K562 (cell line): Measurements from ENCODE around the gene ADK. TPM values are rescaled to one million over a fixed set of nuclear protein-coding genes. Genes with fewer than 3 reads are reported as not detected.

Source experiments
- ATAC-seq: fragments of 200-7000 bp; cut with Tn5 transposase; 3 replicates; pipeline ENCODE4 v1.9.1; 2020; ENCODE audit warnings: moderate library complexity
- BruUV-seq: library from RNA; stranded (reverse); fragments of 400-500 nt; replicated peaks from 2 replicates; lab custom pipeline; 2021; lab: Mats Ljungman, UMichigan
- CTCF ChIA-PET: fragments of 300-600 bp; formaldehyde crosslinking; extraction: SDS; loops from one replicate; lab custom pipeline; 2021; ENCODE audit warnings: low intra/inter-chr PET ratio; lab: Yijun Ruan, JAX
- POLR2A ChIA-PET: fragments of 300-600, 350-650 bp; sonication (Branson Sonifier 250); formaldehyde crosslinking; extraction: SDS; loops from one replicate; lab custom pipeline; 2021; ENCODE audit warnings: antibody characterized with exemption, inconsistent platforms; lab: Yijun Ruan, JAX
- DNase-seq, 4 experiments: peaks; one replicate each; pipeline versions ENCODE4 v3.0.0 to v3.0.0-alpha.2; 2011 to 2018; ENCODE audit warnings: low spot score in 3 of 4, mixed read lengths in 3 of 4; ENCODE audit errors: extremely low read depth in 1 of 4
- FAIRE-seq: peaks from 2 replicates; lab custom pipeline; 2011; peaks lifted over from hg19 to GRCh38; lab: Jason Lieb, UNC
- H2AFZ ChIP-seq: 2 replicates; pipeline ENCODE4 v1.6.0; 2011; ENCODE audit warnings: low read depth, low read length, control low read depth, inconsistent platforms
- H3K27ac ChIP-seq: fragments of 200-600 bp; 3 replicates; pipeline ENCODE4 v1.8.0; 2011; ENCODE audit warnings: low read depth, mild to moderate bottlenecking, control low read depth, inconsistent platforms, low read length, moderate library complexity, mixed read lengths; ENCODE audit errors: extremely low read depth
- H3K27me3 ChIP-seq, 2 experiments: fragments of 300-600 bp in 1 of 2; 2 replicates in 1 of 2; 3 replicates in 1 of 2; pipeline versions ENCODE4 v1.6.0 to v1.8.0; 2011; ENCODE audit warnings: inconsistent platforms in 2 of 2, low read length in 2 of 2, mild to moderate bottlenecking in 1 of 2, mixed read lengths in 1 of 2, moderate library complexity in 1 of 2; ENCODE audit not compliant: control insufficient read depth in 2 of 2, insufficient read depth in 2 of 2
- H3K36me3 ChIP-seq: fragments of 300-600 bp; 3 replicates; pipeline ENCODE4 v1.8.0; 2011; ENCODE audit warnings: mild to moderate bottlenecking, low read length, inconsistent platforms; ENCODE audit not compliant: control insufficient read depth, insufficient read depth
- H3K4me1 ChIP-seq, 2 experiments: fragments of 200-600 bp in 1 of 2; replicated peaks in 1 of 2; 2 replicates in 1 of 2; 3 replicates in 1 of 2; pipeline versions ENCODE4 v1.5.1 to v1.8.0; 2011; ENCODE audit warnings: inconsistent platforms in 2 of 2, low read length in 2 of 2, mild to moderate bottlenecking in 1 of 2, mixed read lengths in 1 of 2, moderate library complexity in 1 of 2; ENCODE audit not compliant: control insufficient read depth in 2 of 2, insufficient read depth in 2 of 2
- H3K4me2 ChIP-seq: 2 replicates; pipeline ENCODE4 v1.6.1; 2011; ENCODE audit warnings: low read length, control low read depth, inconsistent platforms, mixed read lengths; ENCODE audit not compliant: insufficient read depth
- H3K4me3 ChIP-seq: fragments of 200-600 bp; sonication (generic), shearing (Covaris generic); 2 replicates; pipeline ENCODE4 v1.5.1; 2016; ENCODE audit warnings: control low read depth, inconsistent platforms
- H3K79me2 ChIP-seq: fragments of 200-600 bp; 3 replicates; pipeline ENCODE4 v1.8.0; 2011; ENCODE audit warnings: low read length, inconsistent platforms; ENCODE audit not compliant: control insufficient read depth, insufficient read depth
- H3K9ac ChIP-seq, 2 experiments: 2 replicates each; pipeline versions ENCODE4 v1.6.0 to v1.6.1; 2011; ENCODE audit warnings: low read depth in 2 of 2, low read length in 2 of 2, control low read depth in 1 of 2, inconsistent platforms in 1 of 2, mild to moderate bottlenecking in 1 of 2, mixed read lengths in 1 of 2; ENCODE audit not compliant: insufficient read depth in 1 of 2
- H3K9me1 ChIP-seq: one replicate; pipeline ENCODE4 v1.6.0; 2011; ENCODE audit warnings: inconsistent platforms, mild to moderate bottlenecking, low read length, moderate library complexity; ENCODE audit not compliant: control insufficient read depth, insufficient read depth
- H3K9me3 ChIP-seq: replicated peaks from 2 replicates; pipeline ENCODE4 v1.5.1; 2011; ENCODE audit warnings: low read depth, low read length, inconsistent platforms; ENCODE audit not compliant: control insufficient read depth, insufficient read depth
- H4K20me1 ChIP-seq: replicated peaks from 2 replicates; pipeline ENCODE4 v1.6.1; 2011; ENCODE audit warnings: low read length, inconsistent platforms, mixed read lengths; ENCODE audit not compliant: control insufficient read depth, insufficient read depth
- BRD4 ChIP-seq: fragments of 200-600 bp; sonication (generic); IDR thresholded peaks from 2 replicates; pipeline ENCODE4 v1.6.1; 2017; ENCODE audit warnings: inconsistent platforms
- CTBP1 ChIP-seq: fragments of 450-650 bp; IDR thresholded peaks from 2 replicates; pipeline ENCODE4 v1.6.1; 2016; ENCODE audit warnings: borderline replicate concordance
- E2F6 ChIP-seq, 2 experiments: IDR thresholded peaks; 2 replicates each; pipeline ENCODE4 v1.6.1; 2011; ENCODE audit warnings: borderline replicate concordance in 1 of 2, control low read depth in 1 of 2, low read depth in 1 of 2, low read length in 1 of 2, mild to moderate bottlenecking in 1 of 2, mixed read lengths in 1 of 2, moderate library complexity in 1 of 2; ENCODE audit not compliant: insufficient read depth in 1 of 2, insufficient read length in 1 of 2, poor library complexity in 1 of 2, severe bottlenecking in 1 of 2; ENCODE audit errors: extremely low read depth in 1 of 2
- HIVEP1 ChIP-seq: fragments of 250-450 bp; sonication (Bioruptor Pico); IDR thresholded peaks from 2 replicates; pipeline ENCODE4 v1.4.0; 2020; ENCODE audit warnings: mild to moderate bottlenecking
- SRSF3 ChIP-seq: fragments of 200-400 bp; formaldehyde crosslinking; IDR thresholded peaks from 2 replicates; pipeline ENCODE4 v1.6.1; 2016; ENCODE audit warnings: mild to moderate bottlenecking, low read length, moderate library complexity; ENCODE audit not compliant: insufficient read depth
- THAP12 ChIP-seq: fragments of 250-450 bp; sonication (Bioruptor Pico); IDR thresholded peaks from 2 replicates; pipeline ENCODE4 v1.9.0; 2021; ENCODE audit warnings: mild to moderate bottlenecking, inconsistent platforms
- ZFPM2 ChIP-seq: fragments of 250-450 bp; sonication (Bioruptor Pico); IDR thresholded peaks from 2 replicates; pipeline ENCODE4 v1.5.1; 2022; ENCODE audit warnings: mild to moderate bottlenecking
- WGBS: fragments of 100-300 bp; shearing (Covaris generic); methylation state at CpG from one replicate; pipeline ENCODE4 v1.1.6; 2016; ENCODE audit warnings: low coverage, mixed read lengths; ENCODE audit not compliant: insufficient coverage; ENCODE audit errors: missing lambda C conversion rate; 5-methylcytosine and 5-hydroxymethylcytosine counted together
- in situ Hi-C: fragments of 300-500 bp; cut with MboI; formaldehyde crosslinking; loops from 4 replicates; pipeline ENCODE4 v1.15.0; 2018; ENCODE audit warnings: inconsistent platforms, mixed read lengths
- intact Hi-C: fragments of 100-400 bp; cut with micrococcal nuclease; formaldehyde crosslinking; loops from 2 replicates; pipeline ENCODE4 v1.14.2; 2022
- polyA plus RNA-seq, 8 experiments: library from polyadenylated mRNA; depleted of rRNA in 4 of 8; stranded (reverse) in 5 of 8; unstranded in 3 of 8; fragments of >200 nt; fragmentation: Nextera tagmentation in 2 of 8; fragmentation: Illumina TruSeq in 1 of 8; extraction: Ambion mirVana in 2 of 8; extraction: Trizol in 1 of 8; gene quantifications; 2 replicates each; pipeline versions ENCODE4 v1.2.1 to v1.2.3, GENCODE V29; 2011 to 2014; ENCODE audit warnings: inconsistent platforms in 1 of 8, missing spikeins in 1 of 8
- total RNA-seq, 7 experiments: library from RNA; depleted of rRNA in 6 of 7; stranded (reverse); fragments of >200 nt in 6 of 7; fragmentation: Illumina TruSeq in 2 of 7; extraction: Trizol in 2 of 7; gene quantifications; 2 replicates each; pipeline versions ENCODE4 v1.2.1 to v1.2.3, GENCODE V29; 2011 to 2021; ENCODE audit warnings: low replicate concordance in 1 of 7
- TF ChIP-seq, protein P1 (sequence below): fragments of 450-650 bp; formaldehyde crosslinking; conservative IDR thresholded peaks from 2 replicates; pipeline ENCODE4 v1.4.0; 2022; ENCODE audit warnings: mild to moderate bottlenecking, missing genetic modification characterization
- TF ChIP-seq, protein P2 (sequence below), 2 experiments: fragments of 250-450 bp in 1 of 2; fragments of 450-650 bp in 1 of 2; sonication (Bioruptor Pico) in 1 of 2; IDR thresholded peaks; 2 replicates each; pipeline versions ENCODE4 v1.6.1 to v1.8.0; 2016 to 2021; ENCODE audit warnings: mild to moderate bottlenecking in 2 of 2, moderate library complexity in 2 of 2, missing compliant biosample characterization in 1 of 2, missing genetic modification characterization in 1 of 2

The ADK gene
- total and polyA plus RNA-seq, 9 of the 15 experiments (the other 6 are each of a cell fraction or from before 2014, with no cell fraction given) = 54.2 to 97.8 (median 73.6) TPM

DNA sequence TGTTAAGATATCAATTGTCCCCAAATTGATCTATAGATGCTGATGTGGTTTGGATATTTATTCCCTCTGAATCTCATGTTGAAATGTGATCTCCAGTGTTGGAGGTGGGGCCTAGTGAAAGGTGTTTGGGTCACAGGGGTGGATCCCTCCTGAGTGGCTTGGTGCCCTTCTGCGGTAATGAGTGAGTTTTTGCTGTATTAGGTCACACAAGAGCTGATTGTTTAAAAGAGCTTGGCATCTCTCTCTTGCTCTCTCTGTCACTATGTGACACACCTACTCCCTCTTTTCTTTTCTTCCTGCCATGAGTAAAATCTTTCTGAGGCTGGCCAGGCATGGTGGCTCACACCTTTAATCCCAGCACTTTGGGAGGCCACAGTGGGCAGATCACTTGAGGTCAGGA is 577.2 kb downstream of the ADK start:
- ChIA-PET POLR2A (interaction anchor here (0.5 kb wide), 1 partner anchor 31 kb away, joined by 3 read pairs; no protein-coding TSS in a partner anchor), CTCF (no interaction called here)
- FAIRE-seq = no peak
- H3K36me3 ChIP-seq = no peaks in the 10 kb centered on the region
- no peak overlapping the region for H2AFZ ChIP-seq
- no peak overlapping the region for H3K9ac ChIP-seq
- H3K9me1 ChIP-seq = no peaks in the 10 kb centered on the region
- TF ChIP-seq, protein P1, sequence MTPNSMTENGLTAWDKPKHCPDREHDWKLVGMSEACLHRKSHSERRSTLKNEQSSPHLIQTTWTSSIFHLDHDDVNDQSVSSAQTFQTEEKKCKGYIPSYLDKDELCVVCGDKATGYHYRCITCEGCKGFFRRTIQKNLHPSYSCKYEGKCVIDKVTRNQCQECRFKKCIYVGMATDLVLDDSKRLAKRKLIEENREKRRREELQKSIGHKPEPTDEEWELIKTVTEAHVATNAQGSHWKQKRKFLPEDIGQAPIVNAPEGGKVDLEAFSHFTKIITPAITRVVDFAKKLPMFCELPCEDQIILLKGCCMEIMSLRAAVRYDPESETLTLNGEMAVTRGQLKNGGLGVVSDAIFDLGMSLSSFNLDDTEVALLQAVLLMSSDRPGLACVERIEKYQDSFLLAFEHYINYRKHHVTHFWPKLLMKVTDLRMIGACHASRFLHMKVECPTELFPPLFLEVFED (CRISPR knock-in tag) = no peak
- TF ChIP-seq THAP12 (CRISPR knock-in tag) = no peak
- no peak for TF ChIP-seq CTBP1
- TF ChIP-seq SRSF3 = no peak
- TF ChIP-seq HIVEP1 (CRISPR knock-in tag) = no peak
- TF ChIP-seq E2F6 (IDR thresholded peaks at IDR 0.05; ENCODE audit: borderline replicate concordance in 1 of 2, extremely low read depth in 1 of 2, insufficient read depth in 1 of 2, insufficient read length in 1 of 2, low read depth in 1 of 2, low read length in 1 of 2, poor library complexity in 1 of 2, severe bottlenecking in 1 of 2) = no peak
- TF ChIP-seq BRD4 = no peak
- TF ChIP-seq, protein P2, sequence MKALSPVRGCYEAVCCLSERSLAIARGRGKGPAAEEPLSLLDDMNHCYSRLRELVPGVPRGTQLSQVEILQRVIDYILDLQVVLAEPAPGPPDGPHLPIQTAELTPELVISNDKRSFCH (CRISPR knock-in tag; IDR thresholded peaks at IDR 0.05) = no peak
- TF ChIP-seq, protein P2 (tag; IDR thresholded peaks at IDR 0.05) = no peak
- TF ChIP-seq ZFPM2 (CRISPR knock-in tag) = no peak
- no peaks in the 10 kb centered on the region for H4K20me1 ChIP-seq
- in situ Hi-C loops (no loop called here), intact Hi-C loops (no loop called here)
- no peaks in the 10 kb centered on the region for H3K79me2 ChIP-seq
- H3K4me1 ChIP-seq = no peaks in the 10 kb centered on the region
- DNase-seq = no peak
- ATAC-seq = no peak
- WGBS = 20% methylated on average over 1 of the region's 1 CpG
- H3K27ac ChIP-seq = no peak overlapping the region
- no peaks in the 10 kb centered on the region for H3K27me3 ChIP-seq
- H3K4me2 ChIP-seq = no peak overlapping the region
- no peaks in the 10 kb centered on the region for H3K9me3 ChIP-seq
- no peak overlapping the region for H3K4me3 ChIP-seq
- BruUV-seq = no TSS peak
